Spleen (tissue), 11 donors: ENCODE data around the gene SERPINA1. TPM values are rescaled to one million over a fixed set of nuclear protein-coding genes. Genes with fewer than 3 reads are reported as not detected.

Experiments used
- DNase-seq: peaks from one replicate; pipeline ENCODE4 v3.0.0-alpha.2; 2020
- H3K27ac ChIP-seq, 8 donors: fragments of 200-600 bp; sonication (generic) in 7 of 8; 1 replicate in 4 of 8; 2 replicates in 4 of 8; pipeline versions ENCODE4 v1.5.0 to v1.8.0; 2016 to 2021; ENCODE audit warnings: inconsistent platforms in 4 of 8, mild to moderate bottlenecking in 4 of 8, moderate library complexity in 1 of 8
- H3K27me3 ChIP-seq, 7 donors: fragments of 200-600 bp; sonication (generic) in 6 of 7; replicated peaks in 1 of 7; 1 replicate in 4 of 7; 2 replicates in 3 of 7; pipeline versions ENCODE4 v1.5.0 to v1.8.0; 2016 to 2021; ENCODE audit warnings: inconsistent platforms in 3 of 7, mild to moderate bottlenecking in 1 of 7
- H3K36me3 ChIP-seq, 6 donors: fragments of 200-600 bp; sonication (generic) in 5 of 6; 1 replicate in 4 of 6; 2 replicates in 2 of 6; pipeline versions ENCODE4 v1.5.0 to v1.8.0; 2016 to 2021; ENCODE audit warnings: inconsistent platforms in 2 of 6
- H3K4me1 ChIP-seq, 6 donors: fragments of 200-600 bp; sonication (generic) in 5 of 6; 1 replicate in 3 of 6; 2 replicates in 3 of 6; pipeline versions ENCODE4 v1.5.0 to v1.8.0; 2016 to 2021; ENCODE audit warnings: inconsistent platforms in 3 of 6
- H3K4me3 ChIP-seq, 8 donors: fragments of 200-600 bp; sonication (generic) in 7 of 8; 1 replicate in 4 of 8; 2 replicates in 4 of 8; pipeline versions ENCODE4 v1.5.0 to v1.8.0; 2016 to 2021; ENCODE audit warnings: inconsistent platforms in 4 of 8, mild to moderate bottlenecking in 4 of 8, moderate library complexity in 2 of 8
- H3K9me3 ChIP-seq, 8 donors: fragments of 200-600 bp; sonication (generic) in 7 of 8; 1 replicate in 4 of 8; 2 replicates in 4 of 8; pipeline versions ENCODE4 v1.5.0 to v1.8.0; 2016 to 2021; ENCODE audit warnings: inconsistent platforms in 4 of 8
- CTCF ChIP-seq, 11 experiments: fragments of 200-600 bp in 7 of 11; fragments of 450-650 bp in 4 of 11; sonication (generic) in 4 of 11; IDR thresholded peaks in 8 of 11; conservative IDR thresholded peaks in 3 of 11; 1 replicate in 7 of 11; 2 replicates in 4 of 11; pipeline versions ENCODE4 v1.4.0 to v1.8.0; 2016 to 2021; ENCODE audit warnings: antibody characterized with exemption in 11 of 11, inconsistent platforms in 4 of 11, mild to moderate bottlenecking in 1 of 11
- POLR2A ChIP-seq, 3 donors: fragments of 450-650 bp; IDR thresholded peaks; one replicate each; pipeline ENCODE4 v1.5.1; 2017; ENCODE audit warnings: antibody characterized with exemption in 3 of 3, mild to moderate bottlenecking in 1 of 3
- POLR2AphosphoS5 ChIP-seq, 3 donors: sonication (generic); formaldehyde crosslinking; IDR thresholded peaks; one replicate each; pipeline ENCODE4 v1.5.1; 2017; ENCODE audit warnings: antibody characterized with exemption in 3 of 3
- WGBS, 5 donors: extraction: QIAGEN DNeasy Blood & Tissue Kit in 3 of 5; methylation state at CpG; one replicate each; pipeline versions ENCODE4 v1.1.5 to v1.1.7; 2013 to 2018; 5-methylcytosine and 5-hydroxymethylcytosine counted together
- intact Hi-C: fragments of 100-400 bp; cut with DNase I; formaldehyde crosslinking; loops from one replicate; pipeline ENCODE4 v1.15.0; 2023; ENCODE audit warnings: low total_unique reads
- polyA plus RNA-seq, 3 donors: library from polyadenylated mRNA; stranded (reverse); fragments of 200-250 nt; gene quantifications; one replicate each; pipeline ENCODE4 v1.2.1, GENCODE V29; 2013
- total RNA-seq, 7 donors: library from RNA; depleted of rRNA in 3 of 7; stranded (reverse); fragments of >200 nt in 3 of 7; fragmentation: NEBNext Ultra II Directional in 4 of 7; extraction: Animal tissue kit (Norgen Biotek cat#: 25700) in 4 of 7; gene quantifications; one replicate each; pipeline versions ENCODE4 v1.1.0 to v1.2.1, GENCODE V29; 2016 to 2021
- donor health status: healthy with polysubstance abuse.
- donor health status: DM: no; HTN: no; CAD: no; lungs with moderate emphysema.
- donor health status: DM: no; HTN: no; CAD: no.
- donor health status: Bipolar disorder and iron deficiency.
- donor health status: healthy.
- donor health status: DM: no; HTN: no; CAD: no.
- donor health status: DM: yes; HTN: yes; CAD: no.

Gene SERPINA1
- total and polyA plus RNA-seq, 10 donors, result 28.4 to 701 (median 203) TPM

DNA sequence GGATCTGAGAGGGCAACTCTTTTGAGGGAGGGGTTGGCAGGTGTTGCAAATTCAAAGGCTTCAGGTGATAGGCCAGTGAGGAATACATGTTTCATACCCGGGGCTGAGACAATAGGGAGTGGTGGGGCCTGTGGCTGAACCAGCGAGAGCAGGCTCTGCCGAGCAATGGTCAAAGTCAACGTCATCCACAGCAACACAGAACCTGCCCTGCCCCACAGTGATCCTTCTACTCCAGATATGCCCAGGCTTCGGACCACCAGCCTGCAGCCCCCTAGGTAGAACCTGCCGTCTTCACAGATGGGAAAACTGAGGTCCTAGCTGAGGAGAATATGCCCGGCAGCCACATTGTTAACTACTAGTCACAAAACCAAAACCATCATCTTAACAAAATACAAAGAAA is 4.1 kb downstream of the SERPINA1 start:
- Histone ChIP-seq H3K4me1 (peaks cover 0 to 67% (median 14%) of the 10 kb centered on the region in 6 donors), H3K4me3 (no peak overlapping the region), H3K27ac (peak overlapping the region in 6 of 8 donors; percentile 10 to 97 (median 68)), H3K27me3 (no peaks in the 10 kb centered on the region), H3K36me3 (peaks cover 0 to 57% (median 3%) of the 10 kb centered on the region in 6 donors), H3K9me3 (no peaks in the 10 kb centered on the region)
- DNase-seq, result no peak
- intact Hi-C loops, result no loop called here
- 91 to 97% (median 93%) methylated on average over 7 of the region's 7 CpGs for WGBS, 5 donors
- no peak for TF ChIP-seq POLR2AphosphoS5 (IDR thresholded peaks at IDR 0.05)
- TF ChIP-seq POLR2A (IDR thresholded peaks at IDR 0.05), result no peak
- TF ChIP-seq CTCF (IDR thresholded peaks at IDR 0.05 in 8 of 11, conservative IDR thresholded peaks at IDR 0.05 in 3 of 11), result no peak

DNA sequence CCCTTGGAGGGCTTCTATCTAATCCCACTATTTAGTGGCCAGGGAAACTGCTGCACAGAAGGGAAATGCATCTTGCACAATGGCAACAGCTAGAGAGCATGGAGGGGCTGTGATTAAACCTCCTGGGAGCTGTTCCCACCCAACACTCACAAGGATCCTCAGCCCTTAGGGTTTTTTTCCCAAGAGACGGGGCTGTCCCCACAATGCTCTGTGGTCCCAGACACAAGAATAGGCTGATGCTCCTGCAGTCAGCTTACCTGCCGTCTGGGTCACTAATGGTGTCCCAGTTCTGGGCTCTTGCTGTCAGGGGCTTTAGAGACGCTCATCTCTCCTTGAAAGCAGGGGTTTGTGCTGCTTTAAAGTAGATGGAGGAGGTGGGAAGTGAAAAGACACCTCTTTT is 4.6 kb downstream of the SERPINA1 start:
- Histone ChIP-seq H3K4me1 (peaks cover 0 to 61% (median 14%) of the 10 kb centered on the region in 6 donors), H3K9me3 (no peaks in the 10 kb centered on the region), H3K4me3 (no peak overlapping the region), H3K27me3 (no peaks in the 10 kb centered on the region), H3K36me3 (peaks cover 0 to 62% (median 3%) of the 10 kb centered on the region in 6 donors), H3K27ac (peak overlapping the region in 3 of 8 donors; percentile 89 to 97 (median 93))
- 84 to 88% (median 85%) methylated on average over 3 of the region's 3 CpGs for WGBS, 5 donors
- no peak for TF ChIP-seq POLR2AphosphoS5 (IDR thresholded peaks at IDR 0.05)
- TF ChIP-seq CTCF (IDR thresholded peaks at IDR 0.05 in 8 of 11, conservative IDR thresholded peaks at IDR 0.05 in 3 of 11), result no peak
- intact Hi-C loops, result no loop called here
- DNase-seq, result no peak

- peak overlapping the region in 3 of 8 donors; percentile 89 to 97 (median 93) for H3K27ac ChIP-seq
- intact Hi-C loops, result no loop called here
- 82 to 87% (median 86%) methylated on average over 17 to 18 of the region's 18 CpGs for WGBS, 5 donors
- no peaks in the 10 kb centered on the region for H3K9me3 ChIP-seq
- no peaks in the 10 kb centered on the region for H3K27me3 ChIP-seq
- TF ChIP-seq CTCF (IDR thresholded peaks at IDR 0.05 in 8 of 11, conservative IDR thresholded peaks at IDR 0.05 in 3 of 11) (no peak), POLR2AphosphoS5 (IDR thresholded peaks at IDR 0.05) (peak in 1 of 3 donors; percentile 13)
- H3K36me3 ChIP-seq, result peaks cover 0 to 70% (median 3%) of the 10 kb centered on the region in 6 donors
- DNase-seq, result no peak
- H3K4me3 ChIP-seq, result no peak overlapping the region
- H3K4me1 ChIP-seq, result peaks cover 0 to 53% (median 14%) of the 10 kb centered on the region in 6 donors
Measured at GRCh38 chr14:94382716-94383596, 5.4 kb downstream of the SERPINA1 start.

DNA sequence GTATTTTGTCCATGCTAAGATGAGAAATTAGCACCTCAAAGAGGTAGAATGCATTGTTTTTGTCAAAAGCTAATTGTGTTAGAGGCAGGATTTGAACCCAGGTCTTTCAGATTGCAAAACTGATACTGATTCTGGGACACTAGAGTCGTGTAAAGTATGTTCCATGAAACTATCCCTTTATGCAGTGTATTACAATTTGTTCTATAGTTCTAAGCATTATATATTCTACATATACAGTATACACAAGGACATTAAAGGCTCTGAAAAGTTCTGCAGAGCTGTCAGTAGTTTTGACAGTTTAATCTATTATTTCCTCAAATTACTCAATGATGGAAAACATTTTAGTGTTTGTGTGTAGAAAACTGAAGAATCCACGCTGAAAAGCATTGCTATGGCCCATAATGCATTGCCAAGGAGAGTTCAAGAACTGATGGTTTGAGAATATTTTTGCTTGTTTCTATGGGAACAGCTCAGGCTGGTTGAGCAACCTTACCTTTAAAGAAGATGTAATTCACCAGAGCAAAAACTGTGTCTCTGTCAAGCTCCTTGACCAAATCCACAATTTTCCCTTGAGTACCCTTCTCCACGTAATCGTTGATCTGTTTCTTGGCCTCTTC is 6.2 kb downstream of the SERPINA1 start:
- Histone ChIP-seq H3K27me3 (no peaks in the 10 kb centered on the region), H3K27ac (no peak overlapping the region), H3K9me3 (no peaks in the 10 kb centered on the region), H3K4me1 (peaks cover 0 to 46% (median 10%) of the 10 kb centered on the region in 6 donors), H3K36me3 (peaks cover 0 to 78% (median 3%) of the 10 kb centered on the region in 6 donors), H3K4me3 (no peak overlapping the region)
- 78 to 84% (median 80%) methylated on average over 4 of the region's 4 CpGs for WGBS, 5 donors
- TF ChIP-seq POLR2A (IDR thresholded peaks at IDR 0.05) (no peak), CTCF (IDR thresholded peaks at IDR 0.05 in 8 of 11, conservative IDR thresholded peaks at IDR 0.05 in 3 of 11) (no peak), POLR2AphosphoS5 (IDR thresholded peaks at IDR 0.05) (no peak)
- intact Hi-C loops, result no loop called here
- no peak for DNase-seq
